GM18519 (cell line): Measurements from ENCODE around the gene MZT2A.
"Not testable (repeated sequence)": the region's sequence is repeated elsewhere in the genome, so short reads cannot be mapped to it uniquely, and the experiment has no call there.

Source experiments
- ATAC-seq: cut with Tn5 transposase; IDR thresholded peaks from one replicate; pipeline ENCODE4 v1.9.1; 2021; ENCODE audit warnings: mild to moderate bottlenecking, moderate library complexity; ENCODE audit not compliant: unreplicated experiment, low FRiP score

The MZT2A gene, protein sequence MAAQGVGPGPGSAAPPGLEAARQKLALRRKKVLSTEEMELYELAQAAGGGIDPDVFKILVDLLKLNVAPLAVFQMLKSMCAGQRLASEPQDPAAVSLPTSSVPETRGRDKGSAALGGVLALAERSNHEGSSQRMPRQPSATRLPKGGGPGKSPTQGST

DNA sequence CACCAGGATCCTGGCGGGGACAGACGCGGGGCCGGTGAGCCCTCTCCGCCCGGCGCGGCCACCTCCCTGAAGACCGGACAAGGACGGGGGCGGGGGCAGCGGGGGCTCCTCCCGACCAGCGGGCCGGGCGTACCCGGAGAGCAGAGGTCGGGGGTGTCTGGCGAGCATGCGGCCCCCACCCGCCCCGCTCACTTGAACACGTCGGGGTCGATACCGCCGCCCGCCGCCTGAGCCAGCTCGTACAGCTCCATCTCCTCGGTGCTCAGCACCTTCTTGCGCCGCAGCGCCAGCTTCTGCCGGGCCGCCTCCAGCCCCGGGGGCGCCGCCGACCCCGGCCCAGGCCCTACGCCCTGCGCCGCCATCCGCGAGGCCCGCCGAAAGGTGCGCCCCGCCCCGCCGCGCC lies at the start of gene MZT2A:
MZT2A (minus strand) TSS at position 383 of the 403 bp plus-strand sequence; CDS start at position 362, 21 bp downstream.
- ATAC-seq = not testable (repeated sequence)

DNA sequence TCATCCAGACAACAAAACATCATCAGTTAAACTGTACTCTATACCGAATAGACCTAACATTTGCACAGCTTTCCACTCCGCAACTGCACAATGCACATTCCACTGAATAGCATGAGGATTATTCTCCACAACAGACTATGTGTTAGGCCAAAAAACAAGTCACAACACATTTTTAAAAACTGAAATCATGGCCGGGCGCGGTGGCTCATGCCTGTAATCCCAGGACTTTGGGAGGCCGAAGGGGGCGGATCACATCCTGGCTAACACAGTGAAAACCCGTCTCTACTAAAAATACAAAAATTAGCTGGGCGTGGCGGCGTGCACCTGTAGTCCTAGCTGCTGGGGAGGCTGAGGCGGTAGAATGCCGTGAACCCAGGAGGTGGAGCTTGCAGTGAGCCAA lies 46.7 kb upstream of the MZT2A start:
- ATAC-seq = not testable (repeated sequence)

DNA sequence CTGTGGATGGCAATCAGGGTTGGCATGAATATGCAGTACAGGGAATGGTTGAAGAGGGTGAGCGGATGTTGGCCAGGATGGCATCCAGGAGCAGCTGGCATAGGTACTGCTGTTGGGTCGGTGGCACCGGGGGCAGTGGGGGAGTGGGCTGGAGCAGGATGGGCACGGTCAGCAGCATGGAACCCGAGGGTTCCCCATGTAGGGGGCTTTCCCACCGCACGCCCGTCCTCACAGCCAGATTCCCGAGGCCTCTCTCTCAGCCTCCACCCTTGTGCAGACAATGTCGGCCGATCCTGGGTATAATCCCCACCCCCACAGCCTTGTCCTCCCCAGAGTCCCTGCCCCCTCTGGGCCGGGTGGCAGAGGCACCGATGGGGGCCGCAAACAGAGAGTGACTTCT lies 44.6 kb upstream of the MZT2A start:
- ATAC-seq = not testable (repeated sequence)

DNA sequence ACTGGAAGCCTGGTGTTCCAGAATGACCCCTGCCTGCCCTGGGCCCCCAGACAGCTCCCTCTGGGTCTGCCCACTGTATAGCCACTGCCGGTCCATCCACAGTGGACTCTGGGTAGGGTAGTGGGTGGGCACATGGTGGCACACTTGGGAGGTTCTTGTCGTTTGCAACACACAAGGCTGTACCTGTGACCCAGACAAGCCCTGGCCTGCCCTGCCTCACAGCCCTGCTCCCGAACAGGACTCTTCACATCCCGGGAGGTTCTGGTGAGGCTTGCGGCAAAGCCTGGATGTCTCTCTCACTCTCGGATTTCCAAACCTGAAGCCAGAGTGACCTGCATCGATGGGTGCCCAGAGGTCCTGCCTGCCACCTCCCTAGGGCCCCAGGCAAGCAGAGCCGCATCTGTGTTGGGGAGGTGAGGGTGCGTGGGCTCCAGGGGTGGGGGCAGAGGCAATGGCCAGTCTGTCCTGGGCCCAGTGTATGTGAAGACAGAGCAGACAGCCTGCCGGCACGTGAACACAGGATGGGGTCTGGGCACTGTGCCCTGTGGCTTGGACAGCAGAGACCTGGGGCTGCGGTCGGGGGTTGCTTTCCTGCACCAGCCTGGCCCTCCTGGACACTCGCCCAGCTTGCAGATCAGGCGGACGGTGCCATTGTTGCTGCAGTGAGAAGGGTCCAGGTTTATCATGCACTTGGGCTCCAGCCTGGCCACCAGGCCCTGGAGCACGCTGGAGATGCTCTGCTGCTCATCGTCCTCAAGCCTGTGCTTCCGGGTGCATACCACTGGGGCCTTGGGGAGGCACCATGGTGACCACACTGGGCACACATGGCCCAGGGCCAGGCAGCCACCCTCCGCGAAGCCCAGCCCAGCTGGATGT lies 44.0 kb upstream of the MZT2A start:
- not testable (repeated sequence) for ATAC-seq

DNA sequence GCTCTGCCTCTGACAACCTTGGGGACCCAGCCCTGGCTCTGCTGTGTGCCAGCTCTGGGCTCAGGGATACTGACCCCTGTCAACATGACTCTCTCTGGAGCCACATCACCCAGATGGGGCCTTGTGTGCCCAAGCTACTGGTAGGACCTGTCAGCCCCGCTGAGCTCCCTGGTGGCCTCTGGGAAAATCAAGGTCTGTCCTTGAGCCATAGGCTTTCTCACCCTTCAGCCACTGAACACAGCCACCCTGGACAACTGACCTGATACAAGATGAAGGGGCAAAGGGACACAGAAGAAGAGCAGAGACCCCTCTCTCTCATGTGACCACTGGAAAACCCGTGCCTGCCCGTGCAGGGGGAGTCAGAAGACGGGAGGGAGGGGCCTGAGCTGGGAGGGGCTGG lies 43.3 kb upstream of the MZT2A start:
- no peak for ATAC-seq

DNA sequence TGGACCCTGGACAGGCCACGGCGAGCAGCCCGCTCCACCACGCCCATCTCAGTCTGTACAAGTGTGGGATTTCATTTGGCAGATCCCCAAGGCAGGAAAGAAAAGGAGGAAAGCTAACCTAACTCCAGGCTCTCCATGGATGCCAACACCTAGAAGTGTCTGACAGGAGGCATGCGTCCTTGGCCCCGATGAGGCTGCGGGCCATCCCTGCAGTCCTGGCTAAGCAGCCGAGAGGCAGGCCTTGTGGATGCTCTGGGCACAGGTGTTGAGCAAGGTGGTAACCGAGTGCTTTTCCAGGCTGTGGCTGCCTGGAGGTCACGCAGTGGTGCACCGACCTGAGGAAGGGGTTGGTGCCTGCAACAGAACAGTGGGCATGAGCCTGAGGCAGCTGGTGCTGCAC lies 42.8 kb upstream of the MZT2A start:
- ATAC-seq = not testable (repeated sequence)

DNA sequence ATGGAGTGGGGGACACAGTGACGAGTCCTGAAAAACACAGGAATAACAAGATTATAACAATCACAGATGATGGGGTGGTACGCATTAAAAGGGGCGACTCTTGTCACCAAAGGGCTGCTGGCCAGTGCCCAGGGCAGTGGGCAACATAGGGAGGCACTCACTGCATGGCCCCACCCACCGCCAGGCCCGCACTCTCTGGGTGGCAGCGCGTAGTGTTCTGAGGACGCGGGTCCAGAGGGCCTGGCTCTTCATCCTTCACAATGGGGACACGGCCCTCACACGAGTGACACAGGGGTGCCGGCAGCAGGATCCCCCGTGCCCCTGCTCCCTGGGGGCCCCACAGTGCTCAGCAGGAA lies 42.1 kb upstream of the MZT2A start:
- not testable (repeated sequence) for ATAC-seq

DNA sequence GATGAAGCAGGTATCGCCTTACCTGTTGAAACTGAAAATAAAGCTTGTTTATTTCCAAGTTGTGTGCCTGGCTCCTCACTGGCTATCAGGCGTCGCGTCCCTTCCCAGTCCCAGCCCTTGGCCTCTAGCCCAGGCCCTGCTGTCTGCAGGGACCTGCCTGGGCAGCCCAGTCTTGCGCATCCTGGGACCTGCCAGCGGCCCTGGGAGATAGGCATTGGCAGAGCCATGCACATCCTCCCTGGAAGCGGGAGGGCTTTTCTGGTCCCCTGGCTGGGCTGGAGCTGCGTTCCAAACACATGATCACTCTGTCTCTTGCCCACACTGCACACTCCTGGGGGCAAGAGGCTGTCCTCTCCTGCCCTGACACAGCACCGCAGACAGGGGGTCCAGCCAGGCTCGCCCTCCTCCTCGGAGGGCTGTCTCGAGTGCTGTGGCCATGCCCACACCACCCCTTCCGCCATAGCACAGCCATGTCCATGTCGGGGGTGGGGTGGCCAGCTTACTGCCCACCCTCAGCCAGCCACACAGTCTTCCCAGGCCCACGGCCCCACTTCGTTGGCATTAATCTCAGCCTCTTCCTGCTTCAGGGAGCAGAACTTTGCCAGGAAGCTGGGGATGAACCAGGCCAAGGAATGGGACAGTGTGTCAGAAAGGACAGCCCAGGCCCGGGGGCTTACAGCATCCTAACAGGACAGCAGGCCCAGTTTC lies 41.6 kb upstream of the MZT2A start:
- ATAC-seq = not testable (repeated sequence)

DNA sequence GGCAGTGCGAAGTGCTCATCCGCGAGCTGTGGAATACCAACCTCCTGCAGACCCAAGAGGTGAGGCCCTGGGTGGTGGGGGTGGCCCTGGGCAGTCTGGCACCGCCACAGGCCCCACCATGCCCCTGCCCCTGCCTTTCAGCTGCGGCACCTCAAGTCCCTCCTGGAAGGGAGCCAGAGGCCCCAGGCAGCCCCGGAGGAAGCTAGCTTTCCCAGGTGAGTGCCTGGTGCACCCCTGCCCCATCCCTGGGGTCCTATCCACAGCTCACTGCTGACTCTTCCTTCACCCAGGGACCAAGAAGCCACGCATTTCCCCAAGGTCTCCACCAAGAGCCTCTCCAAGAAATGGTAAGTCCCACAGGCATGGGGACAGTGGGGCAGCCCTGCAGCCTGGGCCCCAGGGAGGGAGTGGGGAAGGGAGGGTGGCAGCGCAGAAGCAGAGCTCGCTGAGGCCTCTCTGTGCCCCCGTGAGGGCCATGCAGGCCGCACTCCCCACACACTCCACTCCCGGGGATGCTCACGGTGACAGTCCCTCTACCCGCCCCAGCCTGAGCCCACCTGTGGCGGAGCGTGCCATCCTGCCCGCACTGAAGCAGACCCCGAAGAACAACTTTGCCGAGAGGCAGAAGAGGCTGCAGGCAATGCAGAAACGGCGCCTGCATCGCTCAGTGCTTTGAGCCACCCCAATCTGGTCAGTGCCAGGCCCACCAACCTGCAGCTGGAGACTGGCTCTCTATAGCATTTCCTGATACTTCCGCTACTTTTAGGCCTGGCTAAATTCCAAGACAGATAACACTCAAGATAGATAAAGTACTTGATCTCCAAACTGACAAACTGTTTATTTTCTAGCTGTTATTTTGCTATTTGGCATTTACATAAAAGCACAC lies 40.8 kb upstream of the MZT2A start:
- ATAC-seq = not testable (repeated sequence)

DNA sequence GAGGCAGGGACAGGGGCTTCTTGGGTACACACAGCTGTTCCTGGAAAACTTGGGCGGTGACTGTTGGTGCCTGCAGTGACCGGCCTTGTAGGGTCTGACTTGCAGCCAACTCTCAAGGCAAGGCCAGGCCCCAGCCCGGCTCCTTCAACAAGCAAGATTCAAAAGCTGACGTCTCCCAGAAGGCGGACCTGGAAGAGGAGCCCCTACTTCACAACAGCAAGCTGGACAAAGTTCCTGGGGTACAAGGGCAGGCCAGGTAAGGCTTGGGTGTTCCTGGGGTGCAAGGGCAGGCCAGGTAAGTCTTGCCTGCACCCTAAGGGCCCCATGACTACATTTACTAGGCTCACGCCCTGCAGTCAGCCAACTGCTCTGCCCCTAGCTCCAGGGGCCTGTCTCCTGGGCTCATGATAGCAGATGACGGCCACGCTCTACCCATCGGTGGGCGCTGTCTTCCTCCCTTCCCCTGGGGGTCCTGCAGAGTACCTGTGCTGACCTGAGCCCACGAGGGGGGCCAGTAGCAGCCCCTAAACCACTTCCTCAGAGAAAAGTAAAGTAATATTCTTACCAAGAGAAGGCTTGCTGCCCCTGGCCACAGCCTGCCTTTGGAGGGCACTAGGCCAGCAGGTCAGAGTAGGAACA lies 39.5 kb upstream of the MZT2A start:
- ATAC-seq = not testable (repeated sequence)

DNA sequence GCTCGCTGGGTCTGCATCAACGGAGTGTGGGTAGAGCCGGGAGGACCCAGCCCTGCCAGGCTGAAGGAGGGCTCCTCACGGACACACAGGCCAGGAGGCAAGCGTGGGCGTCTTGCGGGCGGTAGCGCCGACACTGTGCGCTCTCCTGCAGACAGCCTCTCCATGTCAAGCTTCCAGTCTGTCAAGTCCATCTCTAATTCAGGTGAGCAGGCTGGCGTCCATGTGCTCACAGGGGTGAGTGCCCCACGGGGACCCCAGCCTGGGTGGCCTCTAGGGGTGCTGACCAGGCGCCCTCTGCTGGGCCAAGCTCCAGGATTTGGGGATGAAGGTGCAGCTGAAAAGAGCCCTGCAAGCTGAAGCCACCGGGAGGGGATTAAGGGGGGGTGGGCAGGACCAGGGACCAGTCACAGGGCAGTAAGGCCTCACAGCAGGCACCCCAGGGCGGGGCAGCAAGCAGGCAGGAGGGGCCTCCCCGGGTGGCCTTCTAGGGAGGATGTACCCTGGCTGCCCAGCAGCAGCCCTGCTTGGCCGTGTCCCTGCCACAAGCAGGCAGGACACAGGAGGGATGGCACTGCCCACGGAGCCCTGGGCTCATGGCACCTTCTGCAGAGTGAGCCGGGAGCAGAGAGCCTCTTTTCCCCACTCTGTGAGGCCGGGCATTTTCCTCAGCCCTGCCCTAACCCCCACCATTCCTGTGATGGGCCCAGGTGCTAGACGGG lies 38.6 kb upstream of the MZT2A start:
- ATAC-seq = not testable (repeated sequence)

DNA sequence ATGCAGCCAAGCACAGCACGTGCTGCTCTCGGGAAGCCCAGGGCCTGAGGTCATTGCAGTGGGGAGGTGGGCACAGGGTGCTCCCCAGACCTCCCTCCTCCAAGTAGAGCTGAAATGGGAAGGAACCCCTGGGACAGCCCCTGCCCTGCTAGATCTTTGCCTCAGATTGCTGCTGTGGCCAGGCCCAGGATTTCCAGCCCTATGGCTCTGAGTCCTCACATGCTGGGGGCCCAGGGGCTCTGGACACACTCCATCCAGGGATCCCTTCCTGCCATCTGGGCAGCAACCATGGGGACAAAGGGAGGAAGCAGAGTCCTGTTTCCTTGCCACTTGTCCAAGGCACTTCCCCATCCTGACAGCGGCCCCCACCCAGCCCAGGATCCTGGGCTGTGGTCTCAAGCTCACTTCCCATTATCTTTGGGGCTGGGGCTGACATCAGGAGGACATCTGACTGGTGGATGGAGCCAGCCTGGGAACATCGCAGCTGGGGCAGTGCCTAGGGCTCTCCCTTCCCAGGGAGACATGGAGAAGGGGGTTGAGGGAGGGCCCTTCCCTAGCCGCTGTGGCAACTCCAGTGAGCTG lies 37.8 kb upstream of the MZT2A start:
- not testable (repeated sequence) for ATAC-seq

DNA sequence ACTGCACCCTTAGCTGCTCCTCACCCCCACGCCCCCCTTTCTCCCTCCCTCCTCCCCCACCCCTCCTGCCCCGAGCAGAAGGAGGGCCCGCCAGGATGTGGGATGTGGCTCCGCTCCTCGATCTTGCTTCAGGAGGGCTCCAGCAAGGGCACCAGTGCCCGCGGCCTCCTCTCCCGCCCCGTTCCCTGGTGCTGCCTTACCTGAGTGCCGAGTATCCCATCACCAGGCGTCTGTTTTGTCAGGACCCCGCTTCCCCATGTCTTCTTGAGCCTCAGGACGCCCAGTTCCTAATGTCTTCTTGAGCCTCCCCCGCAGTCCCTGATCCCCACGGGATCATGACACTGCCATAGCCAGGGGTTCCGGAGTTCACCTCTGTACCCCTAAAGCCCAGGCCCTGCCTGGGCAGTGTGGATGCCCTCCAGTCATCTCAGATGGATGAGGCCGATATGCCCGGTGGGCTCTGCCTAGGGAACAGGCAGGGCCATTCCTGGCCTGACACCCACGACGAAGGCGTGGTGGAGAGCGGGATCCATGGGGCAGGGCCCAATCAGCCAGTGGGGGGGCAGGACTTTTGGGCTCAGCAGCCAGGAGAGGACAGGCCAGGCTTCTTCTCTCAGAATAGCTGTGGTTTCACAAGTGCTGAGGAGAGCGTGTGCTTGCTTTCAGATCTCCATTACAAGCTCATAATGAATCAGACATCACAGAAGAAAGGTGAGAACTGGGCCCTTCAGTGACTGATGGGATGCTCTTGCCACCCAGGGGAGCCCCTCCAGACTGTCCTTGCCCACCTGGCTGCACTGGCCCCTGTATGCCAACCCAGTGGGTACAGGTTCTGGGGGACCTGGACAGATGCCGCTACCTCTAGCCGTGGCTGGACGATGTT lies 37.0 kb upstream of the MZT2A start:
- peak; percentile 65 for ATAC-seq

DNA sequence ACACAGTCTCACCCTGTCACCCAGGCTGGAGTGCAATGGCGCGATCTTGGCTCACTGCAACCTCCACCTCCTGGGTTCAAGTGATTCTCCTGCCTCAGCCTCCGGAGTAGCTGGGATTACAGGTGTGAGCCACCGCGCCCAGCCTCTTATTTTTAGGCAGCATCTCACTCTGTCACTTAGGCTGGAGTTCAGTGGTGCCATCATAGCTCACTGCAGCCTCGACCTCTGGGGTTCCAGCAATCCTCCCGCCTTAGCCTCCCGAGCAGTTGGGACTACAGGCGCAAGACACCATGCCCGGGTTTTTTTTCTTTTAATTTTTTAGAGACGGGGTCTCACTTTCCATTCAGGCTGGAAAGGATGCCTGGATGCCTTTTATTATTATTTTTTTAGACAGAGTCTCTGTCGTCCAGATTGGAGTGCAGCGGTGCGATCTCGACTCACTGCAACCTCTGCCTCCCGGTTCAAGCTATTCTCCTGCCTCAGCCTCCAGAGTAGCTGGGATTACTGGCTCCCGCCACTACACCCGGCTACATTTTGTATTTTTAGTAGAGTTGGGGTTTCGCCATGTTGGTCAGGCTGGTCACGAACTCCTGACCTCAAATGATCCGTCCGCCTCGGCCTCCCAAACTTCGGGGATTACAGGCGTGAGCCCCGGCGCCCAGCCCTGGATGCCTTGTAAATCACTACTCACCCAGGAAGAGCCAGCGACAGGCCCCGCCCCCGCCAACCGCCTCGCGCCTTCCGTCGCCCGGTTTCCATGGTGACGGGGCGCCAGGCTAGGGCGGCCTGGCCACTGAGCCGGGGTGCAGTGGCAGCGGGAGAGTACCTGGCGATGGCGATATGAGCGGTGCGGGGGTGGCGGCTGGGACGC lies 35.2 kb upstream of the MZT2A start, which contains the start of gene CCDC74A:
CCDC74A (plus strand) TSS at position 758 of the 871 bp plus-strand sequence; CDS start at position 841, 83 bp downstream.
- peak; percentile 76 for ATAC-seq

DNA sequence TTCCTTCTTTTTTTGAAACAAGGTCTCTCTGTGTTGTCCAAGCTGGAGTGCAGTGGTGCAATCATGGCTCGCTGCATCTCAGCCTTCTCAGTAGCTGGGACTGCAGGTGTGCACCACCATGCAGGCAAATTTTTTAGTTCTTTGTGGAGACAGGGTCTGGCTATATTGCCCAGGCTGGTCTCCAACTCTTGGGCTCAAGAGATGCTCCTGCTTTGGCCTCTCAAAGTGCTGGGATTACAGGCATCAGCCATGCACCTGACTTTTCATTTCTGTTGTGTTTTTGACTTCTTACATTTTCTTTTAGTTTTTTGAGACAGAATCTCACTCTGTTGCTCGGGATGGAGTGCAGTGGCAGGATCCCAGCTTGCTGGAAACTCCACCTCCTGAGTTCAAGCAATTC lies 33.1 kb upstream of the MZT2A start:
- not testable (repeated sequence) for ATAC-seq

DNA sequence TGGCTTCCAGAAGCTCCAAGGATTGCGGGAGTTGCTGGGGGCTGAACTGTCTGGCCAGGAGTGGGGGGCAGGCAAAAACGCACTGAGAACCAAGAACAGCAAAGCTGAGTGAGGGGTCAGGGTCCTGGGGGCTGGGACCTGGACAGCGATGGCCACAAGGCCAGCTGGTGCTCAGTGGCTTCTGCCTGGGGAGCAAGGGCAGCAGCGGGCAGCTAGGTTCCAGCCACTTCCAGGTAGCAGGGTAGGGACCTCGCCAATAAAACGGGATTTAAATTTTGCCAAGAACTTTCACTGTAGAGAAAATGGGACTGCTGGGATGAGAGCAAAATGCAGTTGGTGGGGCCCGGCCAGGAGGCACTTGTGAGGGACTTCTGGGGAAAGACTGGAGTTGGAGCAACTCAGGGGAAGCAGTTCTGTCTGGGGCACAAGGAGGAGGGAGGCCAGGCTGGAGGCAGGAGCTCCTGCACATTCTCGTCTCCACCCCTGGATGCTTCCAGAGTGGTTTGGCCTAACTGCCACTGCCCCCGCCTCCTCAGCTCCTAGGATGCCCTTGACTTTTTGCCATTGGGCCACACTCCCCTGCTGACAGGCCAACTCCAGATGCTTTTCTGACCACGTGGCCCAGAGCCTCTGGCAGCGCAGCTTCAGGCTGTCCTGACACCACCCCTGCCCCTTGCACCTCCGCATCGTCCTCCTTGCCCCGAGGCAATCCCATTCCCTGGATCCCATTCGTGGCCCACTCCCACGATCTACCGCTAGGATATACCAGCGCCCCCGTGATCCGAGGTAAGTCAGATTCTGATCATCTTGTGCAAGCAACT lies 30.0 kb upstream of the MZT2A start:
- no peak for ATAC-seq
